Parathyroid adenoma (tissue), 2 donors: Measurements from ENCODE around the gene WNT5A.
"Not testable (repeated sequence)": the region's sequence is repeated elsewhere in the genome, so short reads cannot be mapped to it uniquely, and the experiment has no call there.

Experiments
- H2AFZ ChIP-seq: fragments of 300-600 bp; sonication (generic); one replicate; pipeline ENCODE4 v1.7.0; 2017; ENCODE audit warnings: antibody characterized with exemption, mild to moderate bottlenecking
- H3K27ac ChIP-seq: fragments of 300-600 bp; sonication (generic); one replicate; pipeline ENCODE4 v1.7.0; 2017
- H3K27me3 ChIP-seq: fragments of 300-600 bp; sonication (generic); one replicate; pipeline ENCODE4 v1.7.0; 2017; ENCODE audit warnings: low read length; ENCODE audit not compliant: control insufficient read depth, insufficient read depth
- H3K36me3 ChIP-seq: fragments of 300-600 bp; sonication (generic); one replicate; pipeline ENCODE4 v1.7.0; 2017; ENCODE audit warnings: low read length; ENCODE audit not compliant: control insufficient read depth, insufficient read depth
- H3K4me1 ChIP-seq: fragments of 300-600 bp; sonication (generic); one replicate; pipeline ENCODE4 v1.7.0; 2017; ENCODE audit warnings: control low read depth
- H3K4me2 ChIP-seq: fragments of 300-600 bp; sonication (generic); one replicate; pipeline ENCODE4 v1.7.0; 2017; ENCODE audit warnings: low read length
- H3K4me3 ChIP-seq: fragments of 300-600 bp; sonication (generic); one replicate; pipeline ENCODE4 v1.7.0; 2017; ENCODE audit warnings: low read depth, low read length
- H3K79me2 ChIP-seq: fragments of 300-600 bp; sonication (generic); one replicate; pipeline ENCODE4 v1.7.0; 2017; ENCODE audit warnings: control low read depth
- H3K9ac ChIP-seq: fragments of 300-600 bp; sonication (generic); one replicate; pipeline ENCODE4 v1.7.0; 2017; ENCODE audit warnings: mild to moderate bottlenecking
- H3K9me3 ChIP-seq: fragments of 300-600 bp; sonication (generic); one replicate; pipeline ENCODE4 v1.7.0; 2017; ENCODE audit warnings: low read length; ENCODE audit not compliant: control insufficient read depth
- CTCF ChIP-seq: fragments of 300-600 bp; sonication (generic); IDR thresholded peaks from one replicate; pipeline ENCODE4 v1.7.0; 2017; ENCODE audit warnings: antibody characterized with exemption, mild to moderate bottlenecking
- donor health status: primary hyperparathyroidism.

Gene WNT5A

DNA sequence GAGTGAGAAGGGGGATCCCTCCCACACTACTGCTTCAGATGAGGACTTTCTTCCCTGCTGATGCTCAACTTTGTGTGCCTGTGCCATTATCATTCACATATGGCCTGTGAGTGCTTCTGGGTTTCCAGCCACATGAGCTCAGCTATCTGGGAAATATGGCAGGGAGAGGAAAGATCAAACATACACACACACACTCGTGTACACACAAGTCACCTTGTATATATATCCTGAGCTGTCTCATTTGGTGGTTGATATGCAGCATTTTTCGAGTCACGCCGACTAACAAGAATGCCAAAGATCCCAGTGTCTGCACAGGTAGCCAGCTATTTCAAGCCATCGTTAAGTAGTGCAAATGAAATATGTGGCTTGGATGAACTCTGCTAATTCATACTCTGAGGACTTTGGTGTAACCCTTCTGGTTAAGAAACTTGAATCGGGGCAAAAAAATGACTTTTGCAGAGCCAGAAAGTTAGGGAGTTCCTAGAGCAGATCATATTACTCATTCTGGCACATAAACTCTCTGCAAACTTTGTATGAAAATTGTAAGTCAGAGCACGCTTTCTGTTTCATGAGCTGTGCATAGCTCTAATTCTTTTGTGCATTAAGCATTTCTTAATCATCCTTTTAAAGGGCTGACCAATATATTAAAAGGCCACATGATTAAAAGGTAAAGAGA is 24.9 kb upstream of the WNT5A start:
- H3K9ac ChIP-seq, result no peak overlapping the region
- H3K79me2 ChIP-seq, result no peaks in the 10 kb centered on the region
- H3K27ac ChIP-seq, result no peak overlapping the region
- no peak overlapping the region for H3K4me3 ChIP-seq
- H3K4me2 ChIP-seq, result no peak overlapping the region
- H3K27me3 ChIP-seq, result no peaks in the 10 kb centered on the region
- no peak for TF ChIP-seq CTCF
- H3K9me3 ChIP-seq, result no peaks in the 10 kb centered on the region
- H3K4me1 ChIP-seq, result no peaks in the 10 kb centered on the region
- no peak overlapping the region for H2AFZ ChIP-seq
- no peaks in the 10 kb centered on the region for H3K36me3 ChIP-seq

- Histone ChIP-seq H2AFZ (no peak overlapping the region), H3K9ac (no peak overlapping the region), H3K36me3 (no peaks in the 10 kb centered on the region), H3K4me3 (no peak overlapping the region), H3K4me1 (no peaks in the 10 kb centered on the region), H3K9me3 (no peaks in the 10 kb centered on the region), H3K79me2 (no peaks in the 10 kb centered on the region), H3K27me3 (no peaks in the 10 kb centered on the region), H3K27ac (no peak overlapping the region), H3K4me2 (no peak overlapping the region)
- no peak for TF ChIP-seq CTCF
Measured at GRCh38 chr3:55508335-55508734, 21.2 kb upstream of the WNT5A start.

GRCh38 chr3:55507808-55508207 is 20.7 kb upstream of the WNT5A start:
- Histone ChIP-seq H3K36me3 (no peaks in the 10 kb centered on the region), H3K4me2 (no peak overlapping the region), H3K27me3 (no peaks in the 10 kb centered on the region), H3K27ac (no peak overlapping the region), H3K79me2 (no peaks in the 10 kb centered on the region), H3K4me3 (no peak overlapping the region), H3K9me3 (no peaks in the 10 kb centered on the region), H2AFZ (no peak overlapping the region), H3K4me1 (no peaks in the 10 kb centered on the region), H3K9ac (no peak overlapping the region)
- no peak for TF ChIP-seq CTCF

DNA sequence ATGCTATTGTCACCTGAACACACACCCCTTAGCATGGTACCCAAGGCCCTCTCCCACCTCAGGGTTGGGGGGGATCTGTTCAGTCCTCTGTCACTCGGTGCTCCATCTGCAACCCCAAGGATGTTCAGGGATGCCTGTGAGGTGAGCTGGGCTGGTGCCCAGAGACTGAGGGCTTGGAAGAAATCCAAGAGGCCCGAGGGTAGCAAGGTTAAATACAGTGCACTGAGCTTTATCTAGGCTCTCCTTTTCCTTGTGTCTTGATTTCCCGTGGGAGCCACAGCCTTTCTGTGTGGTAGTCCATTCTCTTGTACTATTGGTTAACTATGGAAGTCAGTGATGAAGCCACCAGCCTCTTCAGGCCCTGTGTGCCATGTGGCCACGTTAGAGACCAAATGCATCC is 18.7 kb upstream of the WNT5A start:
- H3K4me3 ChIP-seq, result no peak overlapping the region
- no peak overlapping the region for H2AFZ ChIP-seq
- TF ChIP-seq CTCF, result no peak
- H3K9me3 ChIP-seq, result no peaks in the 10 kb centered on the region
- H3K36me3 ChIP-seq, result no peaks in the 10 kb centered on the region
- H3K27ac ChIP-seq, result no peak overlapping the region
- H3K4me1 ChIP-seq, result no peaks in the 10 kb centered on the region
- no peak overlapping the region for H3K4me2 ChIP-seq
- no peak overlapping the region for H3K9ac ChIP-seq
- no peaks in the 10 kb centered on the region for H3K79me2 ChIP-seq
- no peaks in the 10 kb centered on the region for H3K27me3 ChIP-seq

- peak; percentile 26 for TF ChIP-seq CTCF
- H3K4me1 ChIP-seq, H3K27ac ChIP-seq, H3K4me2 ChIP-seq, H3K9me3 ChIP-seq, H3K36me3 ChIP-seq, H3K27me3 ChIP-seq, H3K79me2 ChIP-seq, H3K9ac ChIP-seq, H3K4me3 ChIP-seq: not testable (repeated sequence)
- peak overlapping the region; percentile 31 for H2AFZ ChIP-seq
Measured at GRCh38 chr3:55505102-55505501, 18.0 kb upstream of the WNT5A start.
